Sigmoid colon (tissue), 7 donors: ENCODE results near the gene ELOA. TPM values are rescaled to one million over a fixed set of nuclear protein-coding genes. Genes with fewer than 3 reads are reported as not detected.
"Not testable (repeated sequence)": the region's sequence is repeated elsewhere in the genome, so short reads cannot be mapped to it uniquely, and the experiment has no call there.

Source experiments
- DNase-seq: peaks from one replicate; pipeline ENCODE4 v3.0.0-alpha.2; 2019
- H3K27ac ChIP-seq, 4 donors: fragments of 200-600 bp; sonication (generic); one replicate each; pipeline ENCODE4 v1.5.1; 2016 to 2019; ENCODE audit warnings: mild to moderate bottlenecking in 1 of 4
- H3K27me3 ChIP-seq, 3 donors: fragments of 200-600 bp; sonication (generic); one replicate each; pipeline ENCODE4 v1.5.1; 2019; ENCODE audit warnings: mild to moderate bottlenecking in 1 of 3
- H3K36me3 ChIP-seq, 4 donors: fragments of 200-600 bp; sonication (generic); one replicate each; pipeline ENCODE4 v1.5.1; 2016 to 2019
- H3K4me1 ChIP-seq, 4 donors: fragments of 200-600 bp; sonication (generic); one replicate each; pipeline ENCODE4 v1.5.1; 2017 to 2019
- H3K4me3 ChIP-seq, 4 donors: fragments of 200-600 bp; sonication (generic); one replicate each; pipeline ENCODE4 v1.5.1; 2017 to 2019; ENCODE audit warnings: mild to moderate bottlenecking in 2 of 4, moderate library complexity in 1 of 4
- H3K9me3 ChIP-seq, 4 donors: fragments of 200-600 bp in 3 of 4; sonication (generic) in 3 of 4; one replicate each; pipeline versions ENCODE4 v1.5.1 to v1.6.1; 2013 to 2019
- EP300 ChIP-seq, 4 donors: sonication (generic); formaldehyde crosslinking; IDR thresholded peaks; one replicate each; pipeline ENCODE4 v1.6.1; 2017; ENCODE audit warnings: antibody characterized with exemption in 4 of 4
- POLR2A ChIP-seq, 2 donors: fragments of 450-650 bp; IDR thresholded peaks; one replicate each; pipeline ENCODE4 v1.6.1; 2016; ENCODE audit warnings: antibody characterized with exemption in 2 of 2, mild to moderate bottlenecking in 2 of 2, moderate library complexity in 2 of 2
- POLR2AphosphoS5 ChIP-seq, 4 donors: sonication (generic); formaldehyde crosslinking; IDR thresholded peaks; one replicate each; pipeline ENCODE4 v1.6.1; 2017; ENCODE audit warnings: antibody characterized with exemption in 4 of 4
- WGBS, 2 donors: extraction: QIAGEN DNeasy Blood & Tissue Kit; methylation state at CpG; one replicate each; pipeline ENCODE4 v1.1.7; 2013; 5-methylcytosine and 5-hydroxymethylcytosine counted together
- intact Hi-C: fragments of 100-400 bp; cut with DNase I; formaldehyde crosslinking; loops from one replicate; pipeline ENCODE4 v1.15.1; 2023
- polyA plus RNA-seq, 3 donors: library from polyadenylated mRNA; stranded (reverse); fragments of 200-250 nt; gene quantifications; one replicate each; pipeline ENCODE4 v1.2.3, GENCODE V29; 2013
- total RNA-seq, 4 donors: library from RNA; depleted of rRNA; stranded (reverse); fragments of >200 nt; gene quantifications; one replicate each; pipeline ENCODE4 v1.1.0, GENCODE V29; 2016
- TF ChIP-seq, protein P1 (sequence below), 4 experiments: fragments of 450-650 bp in 3 of 4; fragments of 200-600 bp in 1 of 4; IDR thresholded peaks; one replicate each; pipeline ENCODE4 v1.5.1; 2016 to 2019; ENCODE audit warnings: antibody characterized with exemption in 4 of 4, mild to moderate bottlenecking in 3 of 4, moderate library complexity in 2 of 4
- donor health status: healthy with polysubstance abuse.
- donor health status: Bipolar disorder and iron deficiency.
- donor health status: healthy.

The ELOA gene
- total and polyA plus RNA-seq, 7 donors = 12.3 to 29.9 (median 25.7) TPM

DNA sequence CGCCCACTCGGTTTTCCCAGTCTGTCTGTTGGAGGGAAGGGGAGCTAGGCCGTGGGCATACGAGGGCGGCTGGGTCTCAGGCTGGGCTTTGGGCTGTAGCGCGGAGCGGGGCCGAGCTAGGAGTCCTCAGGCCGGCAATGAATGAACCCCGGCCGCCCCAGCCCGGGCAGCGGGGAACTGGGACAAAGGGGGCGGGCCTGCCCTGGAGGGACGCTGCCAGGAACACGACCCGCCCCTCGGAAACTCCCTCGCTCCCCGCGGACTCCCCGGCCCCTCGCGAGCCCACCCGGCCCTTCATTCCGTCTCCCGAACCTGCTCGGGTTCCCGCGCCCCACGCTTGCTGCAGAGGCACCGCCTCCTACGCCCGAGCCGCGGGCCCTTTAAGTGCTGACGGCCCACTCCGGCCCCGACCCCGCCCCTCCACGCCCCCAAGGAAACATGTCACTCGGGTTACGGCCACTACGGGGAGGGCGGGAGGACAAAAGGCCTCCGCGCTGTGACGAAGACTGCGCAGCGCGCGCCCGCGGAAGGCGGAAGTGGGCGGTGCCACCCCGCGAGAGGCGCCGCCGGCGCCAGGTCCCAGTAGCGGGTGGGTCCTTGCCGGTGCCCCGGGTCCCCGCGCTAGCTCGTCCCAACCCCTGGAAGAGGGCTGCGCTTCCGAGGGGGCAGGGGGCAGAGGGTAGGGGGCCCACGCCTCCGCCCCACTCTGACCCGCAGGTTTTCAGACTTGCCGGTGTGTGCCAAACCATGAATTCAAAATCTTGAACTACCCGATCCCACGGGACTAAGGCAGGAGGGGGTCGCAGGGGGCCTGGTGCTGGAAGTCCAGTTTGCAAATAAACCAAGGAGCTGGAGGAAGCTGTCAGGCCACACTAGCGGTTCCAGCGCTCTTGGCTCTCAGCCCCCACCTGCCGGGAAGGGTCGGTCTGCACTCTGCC is 57.4 kb downstream of the ELOA start, which contains the start of gene GALE:
Gene GALE (minus strand): TSS at position 355 of the 938 bp plus-strand sequence. CDS start 1,747 bp downstream, outside the sequence.
- DNase-seq = peak; percentile 98
- no peaks in the 10 kb centered on the region for H3K9me3 ChIP-seq
- H3K27me3 ChIP-seq = no peaks in the 10 kb centered on the region
- H3K36me3 ChIP-seq = peaks cover 0 to 14% (median 3%) of the 10 kb centered on the region in 4 donors
- peaks cover 0 to 28% (median 20%) of the 10 kb centered on the region in 4 donors for H3K4me1 ChIP-seq
- peak; percentile 83 to 95 (median 94) for TF ChIP-seq POLR2AphosphoS5 (IDR thresholded peaks at IDR 0.05)
- TF ChIP-seq POLR2A (IDR thresholded peaks at IDR 0.05) = peak; percentile 62 to 79
- peak in 1 of 4 donors; percentile 70 for TF ChIP-seq EP300 (IDR thresholded peaks at IDR 0.05)
- TF ChIP-seq, protein P1, sequence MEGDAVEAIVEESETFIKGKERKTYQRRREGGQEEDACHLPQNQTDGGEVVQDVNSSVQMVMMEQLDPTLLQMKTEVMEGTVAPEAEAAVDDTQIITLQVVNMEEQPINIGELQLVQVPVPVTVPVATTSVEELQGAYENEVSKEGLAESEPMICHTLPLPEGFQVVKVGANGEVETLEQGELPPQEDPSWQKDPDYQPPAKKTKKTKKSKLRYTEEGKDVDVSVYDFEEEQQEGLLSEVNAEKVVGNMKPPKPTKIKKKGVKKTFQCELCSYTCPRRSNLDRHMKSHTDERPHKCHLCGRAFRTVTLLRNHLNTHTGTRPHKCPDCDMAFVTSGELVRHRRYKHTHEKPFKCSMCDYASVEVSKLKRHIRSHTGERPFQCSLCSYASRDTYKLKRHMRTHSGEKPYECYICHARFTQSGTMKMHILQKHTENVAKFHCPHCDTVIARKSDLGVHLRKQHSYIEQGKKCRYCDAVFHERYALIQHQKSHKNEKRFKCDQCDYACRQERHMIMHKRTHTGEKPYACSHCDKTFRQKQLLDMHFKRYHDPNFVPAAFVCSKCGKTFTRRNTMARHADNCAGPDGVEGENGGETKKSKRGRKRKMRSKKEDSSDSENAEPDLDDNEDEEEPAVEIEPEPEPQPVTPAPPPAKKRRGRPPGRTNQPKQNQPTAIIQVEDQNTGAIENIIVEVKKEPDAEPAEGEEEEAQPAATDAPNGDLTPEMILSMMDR (IDR thresholded peaks at IDR 0.05) = no peak
- H3K4me3 ChIP-seq = peak within 1 kb of the TSS; percentile 69 to 93 (median 76)
- H3K27ac ChIP-seq = peak within 1 kb of the TSS; percentile 86 to 94 (median 90)
- 1% methylated on average over 82 of the region's 82 CpGs for WGBS, 2 donors
- intact Hi-C loops = loop anchor here (2.0 to 10.0 kb wide), 3 partner anchors 22 to 157 kb away; partner anchors contain the start of genes FUCA1 and PNRC2

DNA sequence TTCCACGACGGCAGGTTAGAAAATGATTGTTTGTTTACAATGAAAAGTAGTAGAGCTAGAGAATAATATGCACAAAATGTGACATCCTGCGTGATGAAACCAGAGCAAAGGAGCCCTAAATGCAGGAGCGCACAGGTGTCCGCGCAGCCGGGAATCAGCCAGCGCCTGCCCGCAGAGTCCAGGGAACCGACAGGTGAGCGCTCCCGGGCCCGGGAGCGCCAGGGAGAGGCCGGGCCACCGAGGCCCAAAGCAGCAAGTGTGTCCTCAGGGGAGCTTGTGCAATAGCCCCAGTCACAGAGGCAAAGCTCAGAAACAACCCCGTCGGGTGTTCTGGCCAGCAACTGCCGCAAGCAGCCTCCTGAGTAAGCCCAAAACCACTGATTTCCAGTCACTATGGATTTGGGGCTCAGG is 58.1 kb downstream of the ELOA start:
- TF ChIP-seq POLR2A (IDR thresholded peaks at IDR 0.05) = no peak
- TF ChIP-seq EP300 (IDR thresholded peaks at IDR 0.05) = no peak
- TF ChIP-seq POLR2AphosphoS5 (IDR thresholded peaks at IDR 0.05) = no peak
- TF ChIP-seq, protein P1 (IDR thresholded peaks at IDR 0.05) = no peak
- H3K4me1 ChIP-seq = peaks cover 0 to 28% (median 20%) of the 10 kb centered on the region in 4 donors
- peak overlapping the region; percentile 86 to 94 (median 90) for H3K27ac ChIP-seq
- H3K4me3 ChIP-seq = peak overlapping the region; percentile 69 to 93 (median 76)
- no peaks in the 10 kb centered on the region for H3K9me3 ChIP-seq
- DNase-seq = no peak
- H3K27me3 ChIP-seq = no peaks in the 10 kb centered on the region
- WGBS, 2 donors = 9 to 33% methylated on average over 19 of the region's 19 CpGs
- intact Hi-C loops = loop anchor here (2.0 to 10.0 kb wide), 3 partner anchors 21 to 156 kb away; partner anchors contain the start of genes FUCA1 and PNRC2
- H3K36me3 ChIP-seq = peaks cover 0 to 9% (median 3%) of the 10 kb centered on the region in 4 donors

DNA sequence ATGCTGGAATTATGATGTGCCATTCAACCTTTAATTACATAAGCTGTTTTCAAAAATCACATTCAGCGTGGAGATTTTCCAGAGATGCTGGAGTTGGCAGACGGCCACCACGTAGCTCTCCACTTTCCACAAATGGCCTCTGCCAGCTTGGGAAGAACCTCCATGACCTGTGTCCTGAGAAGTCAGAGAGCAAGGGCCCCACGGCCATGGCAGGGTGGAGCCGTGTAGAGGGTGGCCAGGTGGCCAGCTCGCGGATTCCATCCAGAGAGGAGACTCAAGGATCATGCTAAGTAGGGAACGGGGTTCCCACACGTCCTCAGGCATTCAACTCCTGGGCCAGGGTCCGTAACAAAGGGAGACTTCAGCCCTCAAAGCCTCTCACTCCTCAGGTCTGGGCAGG is 58.6 kb downstream of the ELOA start:
- peaks cover 0 to 13% (median 7%) of the 10 kb centered on the region in 4 donors for H3K36me3 ChIP-seq
- TF ChIP-seq EP300 (IDR thresholded peaks at IDR 0.05) (no peak), POLR2A (IDR thresholded peaks at IDR 0.05) (no peak), POLR2AphosphoS5 (IDR thresholded peaks at IDR 0.05) (no peak)
- TF ChIP-seq, protein P1 (IDR thresholded peaks at IDR 0.05) = no peak
- intact Hi-C loops = loop anchor here (2.0 to 10.0 kb wide), 3 partner anchors 21 to 155 kb away; partner anchors contain the start of genes FUCA1 and PNRC2
- H3K9me3 ChIP-seq = no peaks in the 10 kb centered on the region
- peak overlapping the region in 1 of 4 donors; percentile 93 for H3K4me3 ChIP-seq
- peak overlapping the region; percentile 86 to 94 (median 90) for H3K27ac ChIP-seq
- DNase-seq = no peak
- H3K4me1 ChIP-seq = peaks cover 0 to 28% (median 20%) of the 10 kb centered on the region in 4 donors
- H3K27me3 ChIP-seq = no peaks in the 10 kb centered on the region
- WGBS, 2 donors = 50 to 68% methylated on average over 10 of the region's 10 CpGs

DNA sequence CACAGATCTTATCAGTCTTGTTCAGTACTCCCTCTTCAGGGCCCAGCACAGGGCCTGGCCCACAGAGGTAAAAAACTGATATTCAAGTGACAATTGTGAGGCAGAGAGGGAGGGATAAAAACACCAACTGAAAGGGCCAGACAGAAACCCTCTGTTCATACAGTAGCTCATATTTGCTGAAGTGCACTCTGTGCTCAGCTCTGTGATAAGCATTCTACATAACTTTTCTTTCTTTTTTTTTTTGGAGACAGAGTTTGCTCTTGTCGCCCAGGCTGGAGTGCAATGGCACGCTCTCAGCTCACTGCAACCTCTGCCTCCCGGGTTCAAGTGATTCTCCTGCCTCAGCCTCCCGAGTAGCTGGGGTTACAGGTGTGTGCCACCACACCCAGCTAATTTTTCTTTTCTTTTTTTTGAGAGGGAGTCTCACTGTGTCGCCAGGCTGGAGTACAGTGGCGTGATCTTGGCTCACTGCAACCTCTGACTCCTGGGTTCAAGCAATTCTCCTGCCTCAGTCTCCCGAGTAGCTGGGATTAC is 59.6 kb downstream of the ELOA start:
- H3K9me3 ChIP-seq, H3K4me3 ChIP-seq, H3K27me3 ChIP-seq, H3K27ac ChIP-seq, DNase-seq: not testable (repeated sequence)
- intact Hi-C loops = loop anchor here (5.0 to 10.0 kb wide), 2 partner anchors 62 to 154 kb away; partner anchors contain the start of genes FUCA1 and PNRC2
- Histone ChIP-seq H3K36me3 (peaks cover 0 to 23% (median 11%) of the 10 kb centered on the region in 4 donors), H3K4me1 (peaks cover 0 to 28% (median 20%) of the 10 kb centered on the region in 4 donors)
- 95% methylated on average over 7 of the region's 7 CpGs for WGBS, 2 donors
